Panc1 (cell line): ENCODE results near the gene DYNC2I2.

ENCODE experiments used
- CTCF ChIP-seq: fragments of 450-650 bp; IDR thresholded peaks from 2 replicates; pipeline ENCODE4 v1.5.1; 2017; ENCODE audit warnings: mild to moderate bottlenecking
- POLR2AphosphoS5 ChIP-seq: IDR thresholded peaks from 2 replicates; pipeline ENCODE4 v1.6.1; 2012; ENCODE audit warnings: mild to moderate bottlenecking, low read depth, low read length, moderate library complexity

- TF ChIP-seq CTCF (no peak), POLR2AphosphoS5 (no peak)
Observed at GRCh38 chr9:128637656-128638055, 19.0 kb downstream of the DYNC2I2 start.
